ENCODE results near the gene KPNA5.
"Not testable (repeated sequence)": the region's sequence is repeated elsewhere in the genome, so short reads cannot be mapped to it uniquely, and the experiment has no call there.

Gene KPNA5

GRCh38 chr6:116680880-116681672 is at the start of gene KPNA5:
TSS of gene KPNA5 (plus strand) at chr6:116681211. CDS start at chr6:116681335, 124 bp downstream.
- peak; percentile 93 for DNase-seq

- no peak for DNase-seq
Measured at GRCh38 chr6:116631379-116631990, 49.5 kb upstream of the KPNA5 start.

- no peak for DNase-seq
Measured at GRCh38 chr6:116633685-116634084, 47.3 kb upstream of the KPNA5 start.

GRCh38 chr6:116648156-116648555 is 32.9 kb upstream of the KPNA5 start:
- no peak for DNase-seq

- DNase-seq: no peak
Measured at GRCh38 chr6:116649129-116649528, 31.9 kb upstream of the KPNA5 start.

- DNase-seq: no peak
Measured at GRCh38 chr6:116651916-116652315, 29.1 kb upstream of the KPNA5 start.

GRCh38 chr6:116661594-116661993 is 19.4 kb upstream of the KPNA5 start:
- no peak for DNase-seq

GRCh38 chr6:116662202-116662601 is 18.8 kb upstream of the KPNA5 start:
- DNase-seq: no peak

- no peak for DNase-seq
Measured at GRCh38 chr6:116663308-116663707, 17.7 kb upstream of the KPNA5 start.

GRCh38 chr6:116664169-116664568 is 16.8 kb upstream of the KPNA5 start:
- not testable (repeated sequence) for DNase-seq

GRCh38 chr6:116665464-116665863 is 15.5 kb upstream of the KPNA5 start:
- no peak for DNase-seq

GRCh38 chr6:116666869-116667268 is 14.1 kb upstream of the KPNA5 start:
- DNase-seq: no peak

GRCh38 chr6:116667623-116668022 is 13.4 kb upstream of the KPNA5 start:
- DNase-seq: no peak

GRCh38 chr6:116672306-116672705 is 8.7 kb upstream of the KPNA5 start:
- no peak for DNase-seq

GRCh38 chr6:116676021-116676420 is 5.0 kb upstream of the KPNA5 start:
- no peak for DNase-seq

- peak; percentile 27 for DNase-seq
Measured at GRCh38 chr6:116682334-116682712, 1.3 kb downstream of the KPNA5 start.

GRCh38 chr6:116685437-116685993 is 4.5 kb downstream of the KPNA5 start:
- no peak for DNase-seq

GRCh38 chr6:116686475-116687101 is 5.6 kb downstream of the KPNA5 start:
- DNase-seq: not testable (repeated sequence)

GRCh38 chr6:116691154-116691553 is 10.1 kb downstream of the KPNA5 start:
- DNase-seq: no peak

- DNase-seq: not testable (repeated sequence)
Measured at GRCh38 chr6:116692873-116693272, 11.9 kb downstream of the KPNA5 start.

GRCh38 chr6:116693275-116693674 is 12.3 kb downstream of the KPNA5 start:
- not testable (repeated sequence) for DNase-seq

- no peak for DNase-seq
Measured at GRCh38 chr6:116695401-116695800, 14.4 kb downstream of the KPNA5 start.

- no peak for DNase-seq
Measured at GRCh38 chr6:116697480-116697879, 16.5 kb downstream of the KPNA5 start.

GRCh38 chr6:116703888-116704287 is 22.9 kb downstream of the KPNA5 start:
- DNase-seq: not testable (repeated sequence)
